K562 treated with DMSO at 1 percent for 4 hours (cell line): ENCODE measurements around the gene NADSYN1. TPM values are rescaled to one million over a fixed set of nuclear protein-coding genes. Genes with fewer than 3 reads are reported as not detected.

ENCODE experiments used
- total RNA-seq: library from RNA; unstranded; fragments of 300-600 nt; gene quantifications from 2 replicates; pipeline ENCODE4 v1.2.3, GENCODE V29; 2022; ENCODE audit not compliant: insufficient read depth

Gene NADSYN1
- total RNA-seq = 49.6 and 51.2 TPM in 2 replicates

DNA sequence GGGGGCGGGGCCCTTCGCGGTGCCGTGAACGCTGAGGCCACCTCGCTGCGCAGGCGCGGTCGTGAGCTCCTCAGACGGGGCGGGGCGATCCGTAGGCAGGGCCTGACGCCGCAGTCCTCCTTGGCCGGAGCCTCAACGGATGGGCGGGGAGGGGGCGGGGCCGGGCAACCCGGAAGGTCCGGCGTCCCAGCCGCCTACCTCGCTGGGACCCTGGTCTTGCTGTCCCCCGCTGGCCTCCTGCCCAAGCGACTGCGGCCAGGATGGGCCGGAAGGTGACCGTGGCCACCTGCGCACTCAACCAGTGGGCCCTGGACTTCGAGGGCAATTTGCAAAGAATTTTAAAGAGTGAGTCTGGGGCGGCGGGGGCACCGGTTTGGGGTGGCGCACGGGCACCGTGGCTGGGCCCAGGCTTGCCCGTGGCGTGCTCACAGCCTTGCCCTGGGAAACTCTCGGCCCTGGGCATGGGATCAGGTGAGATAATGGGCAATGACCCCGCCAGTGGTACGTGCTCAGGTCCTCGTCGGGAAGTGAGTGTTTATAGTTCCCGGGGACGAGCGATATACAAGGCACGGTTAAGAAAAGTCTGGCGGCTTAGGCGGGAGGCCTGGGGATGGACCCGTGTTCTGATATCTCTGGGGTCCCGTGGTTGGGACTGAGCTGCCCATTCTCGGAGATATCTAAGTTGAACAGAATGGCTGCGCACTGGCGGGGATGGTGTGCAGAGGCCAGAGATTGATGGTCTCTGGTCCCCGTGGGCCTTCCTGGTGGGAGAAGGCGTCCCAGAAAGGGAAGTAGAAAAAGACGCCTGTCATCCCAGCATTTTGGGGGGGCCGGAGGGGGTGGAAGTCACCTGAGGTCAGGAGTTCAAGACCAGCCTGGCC is at the start of gene NADSYN1:
TSS of gene NADSYN1 (plus strand) at position 167 of the 881 bp plus-strand sequence. CDS start at position 261, 94 bp downstream.

GRCh38 chr11:71448257-71449171 is 4.5 kb upstream of the NADSYN1 start, which contains the start of gene DHCR7:
Gene DHCR7, minus strand, starts transcription at chr11:71448393. Its CDS starts 3,441 bp downstream, at chr11:71444952.

DNA sequence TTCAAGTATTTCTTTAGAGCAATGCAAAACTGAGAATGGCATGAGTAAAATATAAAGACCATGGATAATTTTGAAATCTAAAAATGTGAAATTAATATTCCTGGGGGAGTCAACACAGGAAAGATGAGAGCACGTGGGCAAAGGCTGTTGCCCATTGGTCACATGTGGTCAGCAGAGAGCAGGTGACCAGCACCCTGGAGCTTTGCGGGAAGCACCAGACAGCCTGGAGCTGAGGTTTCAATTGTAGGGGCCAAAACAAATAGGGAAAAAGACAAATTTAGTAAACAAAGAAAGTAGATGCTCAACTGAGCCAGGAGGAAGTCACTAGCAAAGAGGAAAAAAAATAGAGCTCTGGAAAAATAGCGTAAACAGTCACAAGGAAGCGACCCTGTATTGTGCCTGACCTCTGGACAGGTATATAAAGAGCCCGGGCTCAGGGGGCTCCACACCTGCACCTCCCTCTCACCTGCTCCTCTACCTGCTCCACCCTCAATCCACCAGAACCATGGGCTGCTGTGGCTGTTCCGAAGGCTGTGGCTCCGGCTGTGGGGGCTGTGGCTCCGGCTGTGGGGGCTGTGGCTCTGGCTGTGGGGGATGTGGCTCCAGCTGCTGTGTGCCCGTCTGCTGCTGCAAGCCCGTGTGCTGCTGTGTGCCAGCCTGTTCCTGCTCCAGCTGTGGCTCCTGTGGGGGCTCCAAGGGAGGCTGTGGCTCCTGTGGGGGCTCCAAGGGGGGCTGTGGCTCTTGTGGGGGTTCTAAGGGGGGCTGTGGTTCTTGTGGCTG is 74.0 kb downstream of the NADSYN1 start, which contains the start of gene KRTAP5-7:
TSS of gene KRTAP5-7 (plus strand) at position 472 of the 780 bp plus-strand sequence. CDS start at position 506, 34 bp downstream.

GRCh38 chr11:71537977-71538665 is 85.1 kb downstream of the NADSYN1 start, which contains the start of gene KRTAP5-8:
Gene KRTAP5-8, plus strand, starts transcription at chr11:71538025. Its CDS starts 31 bp downstream, at chr11:71538056.

GRCh38 chr11:71548120-71548519 is 95.1 kb downstream of the NADSYN1 start, which contains the start of gene KRTAP5-9:
Gene KRTAP5-9, plus strand, starts transcription at chr11:71548420. Its CDS starts 238 bp downstream, at chr11:71548658.

Other genes with a start within 250 kb of the NADSYN1 start
- 0.29 TPM in 1 of 2 replicates, not detected in the other for gene SHANK2, start 200.6 kb upstream of the NADSYN1 start, total RNA-seq
- 51.5 and 80.5 TPM in 2 replicates for gene DHCR7, start 4.8 kb upstream of the NADSYN1 start, total RNA-seq
- gene KRTAP5-7, start 74.1 kb downstream of the NADSYN1 start, total RNA-seq = not detected in 2 replicates
- not detected in 2 replicates for gene KRTAP5-8, start 84.8 kb downstream of the NADSYN1 start, total RNA-seq
- gene KRTAP5-9, start 95.2 kb downstream of the NADSYN1 start, total RNA-seq = not detected in 2 replicates
- gene KRTAP5-10, start 112.4 kb downstream of the NADSYN1 start, total RNA-seq = not detected in 2 replicates
- not detected in 2 replicates for gene KRTAP5-11, start 129.7 kb downstream of the NADSYN1 start, total RNA-seq